ENCODE data around the gene ATAD3A. TPM values are rescaled to one million over a fixed set of nuclear protein-coding genes. Genes with fewer than 3 reads are reported as not detected.

ATAD3A gene
- total RNA-seq, 1 experiment from 2014 or later: 55.8 TPM

DNA sequence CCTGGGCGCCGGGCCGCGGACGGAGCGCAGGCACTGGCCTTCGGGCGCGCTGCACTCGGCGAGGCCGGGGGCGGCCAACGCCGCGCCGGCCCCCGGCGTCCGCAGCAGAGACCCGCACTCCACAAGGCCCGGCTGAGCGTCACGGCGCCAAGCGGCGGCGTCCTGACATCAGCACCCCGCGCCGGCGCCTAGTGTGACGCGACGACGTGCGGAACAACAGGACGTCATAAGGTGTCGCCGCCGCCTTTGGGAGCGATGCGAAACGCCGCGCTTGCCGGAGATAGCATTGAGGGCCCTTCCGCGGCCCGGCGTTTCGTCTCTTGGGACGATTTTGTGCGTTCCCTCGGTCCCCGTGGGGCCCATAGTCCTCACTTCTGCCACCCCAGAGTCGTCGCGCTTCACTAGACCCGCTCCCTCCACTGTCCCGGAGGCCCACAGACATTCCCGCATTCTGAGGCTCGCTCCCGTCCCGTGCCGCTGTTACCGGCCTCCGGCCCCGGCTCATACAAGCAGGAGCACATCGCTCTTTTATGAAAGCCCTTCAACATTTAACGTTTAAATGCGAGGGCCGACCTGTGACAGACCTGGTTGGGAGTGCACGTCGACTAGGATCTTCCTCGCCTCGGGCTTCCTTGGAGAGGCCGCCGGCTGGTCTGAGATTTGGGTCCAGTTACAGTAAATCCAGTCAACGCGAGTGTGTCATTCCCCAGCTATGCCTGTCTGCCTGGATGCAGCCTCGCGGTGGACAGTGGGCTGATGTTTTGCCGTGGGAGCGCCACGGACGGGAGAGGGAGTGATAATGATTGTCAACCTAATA lies 63.0 kb downstream of the ATAD3A start, which contains the start of gene SSU72:
Gene SSU72, minus strand, starts transcription at position 143 of the 817 bp plus-strand sequence. CDS start 306 bp downstream, outside the sequence.
- H2BK120ac ChIP-seq (ENCODE audit: low read depth, low read length, poor library complexity, severe bottlenecking): peak within 1 kb of the TSS; percentile 39
- no peak within 1 kb of the TSS for H2AFZ ChIP-seq (ENCODE audit: low read length)
- H3K4me2 ChIP-seq (ENCODE audit: insufficient read depth, insufficient read length, low read length): peak within 1 kb of the TSS; percentile 92
- H4K5ac ChIP-seq (ENCODE audit: insufficient read length, low read depth, low read length): peak within 1 kb of the TSS; percentile 95
- H3K4ac ChIP-seq (ENCODE audit: low read depth, low read length): peak within 1 kb of the TSS; percentile 50; the same call in 1 of the 2 replicates
- H3K9ac ChIP-seq (ENCODE audit: extremely low read depth, insufficient read length, low read length): peak within 1 kb of the TSS; percentile 97
- Mint-ChIP-seq H3K36me3 (ENCODE audit: insufficient read depth in 1 of 3, low read depth in 3 of 3) (peaks cover 10 to 26% (median 16%) of the 10 kb centered on the region in 3 experiments), H3K4me1 (peaks cover 9 to 17% of the 10 kb centered on the region in 2 experiments), H3K9me3 (peaks cover 0 to 3% of the 10 kb centered on the region in 2 experiments; a peak in 1 of 5 replicates), H3K4me3 (peak within 1 kb of the TSS; percentile 96 to 99), H3K27ac (peak within 1 kb of the TSS; percentile 99 to 100 (median 100)), H3K27me3 (ENCODE audit: low read depth) (peaks cover 13% of the 10 kb centered on the region)
- TF ChIP-seq, protein P1, sequence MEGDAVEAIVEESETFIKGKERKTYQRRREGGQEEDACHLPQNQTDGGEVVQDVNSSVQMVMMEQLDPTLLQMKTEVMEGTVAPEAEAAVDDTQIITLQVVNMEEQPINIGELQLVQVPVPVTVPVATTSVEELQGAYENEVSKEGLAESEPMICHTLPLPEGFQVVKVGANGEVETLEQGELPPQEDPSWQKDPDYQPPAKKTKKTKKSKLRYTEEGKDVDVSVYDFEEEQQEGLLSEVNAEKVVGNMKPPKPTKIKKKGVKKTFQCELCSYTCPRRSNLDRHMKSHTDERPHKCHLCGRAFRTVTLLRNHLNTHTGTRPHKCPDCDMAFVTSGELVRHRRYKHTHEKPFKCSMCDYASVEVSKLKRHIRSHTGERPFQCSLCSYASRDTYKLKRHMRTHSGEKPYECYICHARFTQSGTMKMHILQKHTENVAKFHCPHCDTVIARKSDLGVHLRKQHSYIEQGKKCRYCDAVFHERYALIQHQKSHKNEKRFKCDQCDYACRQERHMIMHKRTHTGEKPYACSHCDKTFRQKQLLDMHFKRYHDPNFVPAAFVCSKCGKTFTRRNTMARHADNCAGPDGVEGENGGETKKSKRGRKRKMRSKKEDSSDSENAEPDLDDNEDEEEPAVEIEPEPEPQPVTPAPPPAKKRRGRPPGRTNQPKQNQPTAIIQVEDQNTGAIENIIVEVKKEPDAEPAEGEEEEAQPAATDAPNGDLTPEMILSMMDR (conservative IDR thresholded peaks at IDR 0.05): no peak
- H3K27ac ChIP-seq (ENCODE audit: insufficient read length, low read depth, low read length): peak within 1 kb of the TSS; percentile 19
- H3K9me3 ChIP-seq (ENCODE audit: control insufficient read depth, low read depth, low read length): no peaks in the 10 kb centered on the region
- H2BK20ac ChIP-seq (ENCODE audit: low read depth, low read length, poor library complexity, severe bottlenecking): no peak within 1 kb of the TSS
- H3K79me1 ChIP-seq (ENCODE audit: insufficient read depth, low read depth, low read length, poor library complexity, severe bottlenecking): no peaks in the 10 kb centered on the region
- H3K14ac ChIP-seq (ENCODE audit: insufficient read depth, low read length): peak within 1 kb of the TSS; percentile 99
- H4K8ac ChIP-seq (replicated peaks; ENCODE audit: insufficient read length, low read depth, low read length): peak within 1 kb of the TSS; percentile 61
- WGBS (ENCODE audit: extremely low coverage, insufficient read length, low lambda C conversion rate): no CpG with 5 or more reads among the region's 87 CpGs
- H4K91ac ChIP-seq (ENCODE audit: insufficient read length, low read depth, low read length): peak within 1 kb of the TSS; percentile 85
- DNase-seq: peak; percentile 92
- no peak within 1 kb of the TSS for H3T11ph ChIP-seq (ENCODE audit: low read length)
- H2BK12ac ChIP-seq (ENCODE audit: insufficient read length, low read depth, low read length): no peak within 1 kb of the TSS
- H4K20me1 ChIP-seq (ENCODE audit: control insufficient read depth, insufficient read depth, insufficient read length): no peaks in the 10 kb centered on the region
- H2AK5ac ChIP-seq (ENCODE audit: insufficient read length, low read length): no peak within 1 kb of the TSS
- H3K23ac ChIP-seq (ENCODE audit: insufficient read length, low read depth, low read length): no peak within 1 kb of the TSS
- no peaks in the 10 kb centered on the region for H3K4me1 ChIP-seq (ENCODE audit: insufficient read depth, low read length)
- no peak within 1 kb of the TSS for H2BK15ac ChIP-seq (ENCODE audit: low read depth, low read length)
- H2BK5ac ChIP-seq (ENCODE audit: insufficient read length, low read length): peak within 1 kb of the TSS; percentile 69
- peak within 1 kb of the TSS; percentile 98 for H3K18ac ChIP-seq (ENCODE audit: insufficient read length, low read depth, low read length)
- peaks cover 11% of the 10 kb centered on the region for H3K23me2 ChIP-seq (ENCODE audit: insufficient read length, low read depth, low read length, poor library complexity, severe bottlenecking)
- no peaks in the 10 kb centered on the region for H3K27me3 ChIP-seq (ENCODE audit: insufficient read depth, low read length)
- no peak within 1 kb of the TSS for H3K56ac ChIP-seq (ENCODE audit: insufficient read length, low read depth, low read length)
- H3K79me2 ChIP-seq (ENCODE audit: insufficient read depth, low read length): peaks cover 31% of the 10 kb centered on the region
